DND-41 (cell line): Measurements from ENCODE around the gene CSAD.

Source experiments
- CTCF ChIP-seq: IDR thresholded peaks from 2 replicates; pipeline ENCODE4 v1.5.1; 2012; ENCODE audit warnings: borderline replicate concordance, low read length, moderate library complexity, mild to moderate bottlenecking; ENCODE audit not compliant: poor library complexity, severe bottlenecking; ENCODE audit errors: extremely low read depth
- EZH2 ChIP-seq: IDR thresholded peaks from 3 replicates; pipeline ENCODE4 v1.6.1; 2012; ENCODE audit warnings: borderline replicate concordance, low read depth, mild to moderate bottlenecking, moderate library complexity, low read length, inconsistent platforms; ENCODE audit not compliant: severe bottlenecking

DNA sequence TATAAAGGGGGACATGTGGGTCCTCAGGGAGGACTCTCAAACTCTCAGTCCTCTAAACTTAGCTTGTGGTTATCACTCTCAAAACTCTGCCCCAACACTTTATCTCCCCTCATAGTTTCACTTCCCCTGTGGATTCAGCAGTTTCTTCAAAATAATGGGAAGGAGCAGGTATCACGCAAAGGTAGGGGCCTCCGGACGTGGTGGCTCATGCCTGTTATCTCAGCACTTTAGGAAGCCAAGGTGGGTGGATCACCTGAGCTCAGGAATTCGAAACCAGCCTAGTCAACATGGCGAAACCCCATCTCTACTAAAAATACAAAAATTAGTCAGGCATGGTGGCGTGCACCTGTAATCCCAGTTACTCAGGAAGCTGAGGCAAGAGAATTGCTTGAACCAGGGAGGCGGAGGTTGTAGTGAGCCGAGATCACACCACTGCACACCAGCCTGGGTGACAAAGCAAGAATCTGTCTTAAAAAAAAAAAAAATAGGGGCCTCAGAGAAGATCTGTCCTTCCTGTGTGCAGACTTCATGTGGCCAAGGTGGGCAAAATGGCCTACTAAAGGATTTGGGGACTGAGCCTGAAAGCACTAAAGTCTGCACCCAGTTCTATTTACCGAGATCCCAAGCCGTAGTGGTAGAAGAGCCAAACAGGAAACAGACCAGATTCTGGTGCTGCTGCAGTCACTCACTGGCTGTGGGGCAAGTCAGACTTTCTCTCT, 19.9 kb upstream of the CSAD start:
- TF ChIP-seq CTCF (no peak), EZH2 (no peak)
